ENCODE measurements around the gene ARFIP2.

Gene ARFIP2

GRCh38 chr11:6456361-6457073 lies 24.6 kb downstream of the ARFIP2 start:
- in situ Hi-C loops (cut with MboI; ENCODE audit: low pct_unique_long_range_greater_than_20kb, low sequenced_read_pairs), result no loop called here
- DNase-seq, result no peak

- no peak for DNase-seq
- in situ Hi-C loops (cut with MboI; ENCODE audit: low pct_unique_long_range_greater_than_20kb, low sequenced_read_pairs), result no loop called here
These were observed 26.1 kb downstream of the ARFIP2 start for GRCh38 chr11:6455070-6455469.

- no peak for DNase-seq
- in situ Hi-C loops (cut with MboI; ENCODE audit: low pct_unique_long_range_greater_than_20kb, low sequenced_read_pairs), result no loop called here
These were observed 28.0 kb downstream of the ARFIP2 start for GRCh38 chr11:6453152-6453551.

- DNase-seq, result no peak
- in situ Hi-C loops (cut with MboI; ENCODE audit: low pct_unique_long_range_greater_than_20kb, low sequenced_read_pairs), result no loop called here
These were observed 28.9 kb downstream of the ARFIP2 start for GRCh38 chr11:6452219-6452618.

GRCh38 chr11:6448574-6448973 lies 32.6 kb downstream of the ARFIP2 start:
- no peak for DNase-seq
- in situ Hi-C loops (cut with MboI; ENCODE audit: low pct_unique_long_range_greater_than_20kb, low sequenced_read_pairs), result no loop called here

- in situ Hi-C loops (cut with MboI; ENCODE audit: low pct_unique_long_range_greater_than_20kb, low sequenced_read_pairs), result no loop called here
- peak; percentile 72 for DNase-seq
These were observed 37.7 kb downstream of the ARFIP2 start for GRCh38 chr11:6443269-6444003.

- in situ Hi-C loops (cut with MboI; ENCODE audit: low pct_unique_long_range_greater_than_20kb, low sequenced_read_pairs), result no loop called here
- no peak for DNase-seq
These were observed 38.7 kb downstream of the ARFIP2 start for GRCh38 chr11:6442441-6442840.

GRCh38 chr11:6440906-6441358 lies 40.2 kb downstream of the ARFIP2 start, which contains the start of gene HPX:
TSS of gene HPX (minus strand) at chr11:6440987. CDS start at chr11:6440963, 24 bp downstream.
- DNase-seq, result no peak
- in situ Hi-C loops (cut with MboI; ENCODE audit: low pct_unique_long_range_greater_than_20kb, low sequenced_read_pairs), result no loop called here

- in situ Hi-C loops (cut with MboI; ENCODE audit: low pct_unique_long_range_greater_than_20kb, low sequenced_read_pairs), result no loop called here
- DNase-seq, result peak; percentile 88
These were observed 42.1 kb downstream of the ARFIP2 start for GRCh38 chr11:6438979-6439571.

GRCh38 chr11:6437993-6438392 lies 43.1 kb downstream of the ARFIP2 start:
- in situ Hi-C loops (cut with MboI; ENCODE audit: low pct_unique_long_range_greater_than_20kb, low sequenced_read_pairs), result no loop called here
- DNase-seq, result peak; percentile 58

- DNase-seq, result no peak
- in situ Hi-C loops (cut with MboI; ENCODE audit: low pct_unique_long_range_greater_than_20kb, low sequenced_read_pairs), result no loop called here
These were observed 43.7 kb downstream of the ARFIP2 start for GRCh38 chr11:6437423-6437822.

- in situ Hi-C loops (cut with MboI; ENCODE audit: low pct_unique_long_range_greater_than_20kb, low sequenced_read_pairs), result no loop called here
- no peak for DNase-seq
These were observed 47.0 kb downstream of the ARFIP2 start for GRCh38 chr11:6433998-6434660.

- no peak for DNase-seq
- in situ Hi-C loops (cut with MboI; ENCODE audit: low pct_unique_long_range_greater_than_20kb, low sequenced_read_pairs), result no loop called here
These were observed 49.3 kb downstream of the ARFIP2 start for GRCh38 chr11:6431861-6432260.

GRCh38 chr11:6427516-6427915 lies 53.6 kb downstream of the ARFIP2 start:
- no peak for DNase-seq
- in situ Hi-C loops (cut with MboI; ENCODE audit: low pct_unique_long_range_greater_than_20kb, low sequenced_read_pairs), result no loop called here
